Measurements from ENCODE around the gene CNOT6L. TPM values are rescaled to one million over a fixed set of nuclear protein-coding genes. Genes with fewer than 3 reads are reported as not detected.
A peak's percentile ranks its signal among the peaks of the same experiment; 100 is the strongest.

The CNOT6L gene
- total and polyA plus RNA-seq, 2 of the 13 experiments (the other 11 are each of a cell fraction or from before 2014, with no cell fraction given): 7.9 to 13.5 TPM

GRCh38 chr4:77862478-77863216 lies 43.5 kb upstream of the CNOT6L start, which contains the start of gene MRPL1 (continued):
- TF ChIP-seq REST (IDR thresholded peaks at IDR 0.05; ENCODE audit: borderline replicate concordance in 1 of 2, low read depth in 1 of 2, low read length in 2 of 2) (0 out of 4 replicates have a peak, but pooled peaks of 1 of the 2 experiments have one; percentile 65), MYNN (CRISPR knock-in tag; IDR thresholded peaks at IDR 0.05; ENCODE audit: low read depth) (0 out of 2 replicates have a peak, but pooled peaks have one; percentile 66), HIC2 (CRISPR knock-in tag; IDR thresholded peaks at IDR 0.05; ENCODE audit: low read depth) (peak; percentile 66), ZNF768 (CRISPR knock-in tag; IDR thresholded peaks at IDR 0.05) (peak; percentile 59; the same call in 1 of the 2 replicates), SETDB1 (CRISPR knock-in tag; IDR thresholded peaks at IDR 0.05; ENCODE audit: borderline replicate concordance) (no peak), ZSCAN21 (CRISPR knock-in tag; IDR thresholded peaks at IDR 0.05; ENCODE audit: borderline replicate concordance) (no peak), ZNF878 (CRISPR knock-in tag; IDR thresholded peaks at IDR 0.05) (peak; percentile 91), SALL1 (CRISPR knock-in tag; IDR thresholded peaks at IDR 0.05) (peak; percentile 90), GATAD2A (CRISPR knock-in tag; IDR thresholded peaks at IDR 0.05) (no peak; the same call in 1 of the 2 replicates), ZNF687 (CRISPR knock-in tag; IDR thresholded peaks at IDR 0.05) (peak; percentile 63)
- TF ChIP-seq, protein P1, sequence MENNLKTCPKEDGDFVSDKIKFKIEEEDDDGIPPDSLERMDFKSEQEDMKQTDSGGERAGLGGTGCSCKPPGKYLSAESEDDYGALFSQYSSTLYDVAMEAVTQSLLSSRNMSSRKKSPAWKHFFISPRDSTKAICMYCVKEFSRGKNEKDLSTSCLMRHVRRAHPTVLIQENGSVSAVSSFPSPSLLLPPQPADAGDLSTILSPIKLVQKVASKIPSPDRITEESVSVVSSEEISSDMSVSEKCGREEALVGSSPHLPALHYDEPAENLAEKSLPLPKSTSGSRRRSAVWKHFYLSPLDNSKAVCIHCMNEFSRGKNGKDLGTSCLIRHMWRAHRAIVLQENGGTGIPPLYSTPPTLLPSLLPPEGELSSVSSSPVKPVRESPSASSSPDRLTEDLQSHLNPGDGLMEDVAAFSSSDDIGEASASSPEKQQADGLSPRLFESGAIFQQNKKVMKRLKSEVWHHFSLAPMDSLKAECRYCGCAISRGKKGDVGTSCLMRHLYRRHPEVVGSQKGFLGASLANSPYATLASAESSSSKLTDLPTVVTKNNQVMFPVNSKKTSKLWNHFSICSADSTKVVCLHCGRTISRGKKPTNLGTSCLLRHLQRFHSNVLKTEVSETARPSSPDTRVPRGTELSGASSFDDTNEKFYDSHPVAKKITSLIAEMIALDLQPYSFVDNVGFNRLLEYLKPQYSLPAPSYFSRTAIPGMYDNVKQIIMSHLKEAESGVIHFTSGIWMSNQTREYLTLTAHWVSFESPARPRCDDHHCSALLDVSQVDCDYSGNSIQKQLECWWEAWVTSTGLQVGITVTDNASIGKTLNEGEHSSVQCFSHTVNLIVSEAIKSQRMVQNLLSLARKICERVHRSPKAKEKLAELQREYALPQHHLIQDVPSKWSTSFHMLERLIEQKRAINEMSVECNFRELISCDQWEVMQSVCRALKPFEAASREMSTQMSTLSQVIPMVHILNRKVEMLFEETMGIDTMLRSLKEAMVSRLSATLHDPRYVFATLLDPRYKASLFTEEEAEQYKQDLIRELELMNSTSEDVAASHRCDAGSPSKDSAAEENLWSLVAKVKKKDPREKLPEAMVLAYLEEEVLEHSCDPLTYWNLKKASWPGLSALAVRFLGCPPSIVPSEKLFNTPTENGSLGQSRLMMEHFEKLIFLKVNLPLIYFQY (CRISPR knock-in tag; IDR thresholded peaks at IDR 0.05; ENCODE audit: borderline replicate concordance): peak; percentile 75
- TF ChIP-seq, protein P2, sequence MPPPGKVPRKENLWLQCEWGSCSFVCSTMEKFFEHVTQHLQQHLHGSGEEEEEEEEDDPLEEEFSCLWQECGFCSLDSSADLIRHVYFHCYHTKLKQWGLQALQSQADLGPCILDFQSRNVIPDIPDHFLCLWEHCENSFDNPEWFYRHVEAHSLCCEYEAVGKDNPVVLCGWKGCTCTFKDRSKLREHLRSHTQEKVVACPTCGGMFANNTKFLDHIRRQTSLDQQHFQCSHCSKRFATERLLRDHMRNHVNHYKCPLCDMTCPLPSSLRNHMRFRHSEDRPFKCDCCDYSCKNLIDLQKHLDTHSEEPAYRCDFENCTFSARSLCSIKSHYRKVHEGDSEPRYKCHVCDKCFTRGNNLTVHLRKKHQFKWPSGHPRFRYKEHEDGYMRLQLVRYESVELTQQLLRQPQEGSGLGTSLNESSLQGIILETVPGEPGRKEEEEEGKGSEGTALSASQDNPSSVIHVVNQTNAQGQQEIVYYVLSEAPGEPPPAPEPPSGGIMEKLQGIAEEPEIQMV (CRISPR knock-in tag; IDR thresholded peaks at IDR 0.05; ENCODE audit: low read depth): peak; percentile 31; the same call in 1 of the 2 replicates
